ENCODE results near the gene TNIP1. TPM values are rescaled to one million over a fixed set of nuclear protein-coding genes. Genes with fewer than 3 reads are reported as not detected.

The TNIP1 gene
- total RNA-seq, 4 donors from 2014 or later = 191 to 352 (median 266) TPM

GRCh38 chr5:151058891-151059489 is 21.8 kb downstream of the TNIP1 start:
- H3K9me3 ChIP-seq = no peaks in the 10 kb centered on the region
- no peak for DNase-seq
- H3K36me3 ChIP-seq = peaks cover 0 to 93% (median 0%) of the 10 kb centered on the region in 3 donors
- H3K4me3 ChIP-seq = no peak overlapping the region
- H3K27ac ChIP-seq = peak overlapping the region in 3 of 4 donors; percentile 8 to 73 (median 10)
- no peak for TF ChIP-seq CTCF (IDR thresholded peaks at IDR 0.05)
- H3K4me1 ChIP-seq = peaks cover 10 to 54% (median 14%) of the 10 kb centered on the region in 4 donors
- H3K27me3 ChIP-seq = no peaks in the 10 kb centered on the region

GRCh38 chr5:151058301-151058700 is 22.5 kb downstream of the TNIP1 start:
- H3K36me3 ChIP-seq = peaks cover 0 to 97% (median 0%) of the 10 kb centered on the region in 3 donors

GRCh38 chr5:151056379-151057325 is 24.2 kb downstream of the TNIP1 start:
- no peaks in the 10 kb centered on the region for H3K9me3 ChIP-seq
- peaks cover 5 to 48% (median 15%) of the 10 kb centered on the region in 4 donors for H3K4me1 ChIP-seq
- H3K4me3 ChIP-seq = no peak overlapping the region
- H3K36me3 ChIP-seq = peaks cover 0 to 96% (median 0%) of the 10 kb centered on the region in 3 donors
- peak in 1 of 3 donors; percentile 47 for DNase-seq
- H3K27ac ChIP-seq = peak overlapping the region in 2 of 4 donors; percentile 82 to 88
- H3K27me3 ChIP-seq = no peaks in the 10 kb centered on the region
- TF ChIP-seq POLR2A (IDR thresholded peaks at IDR 0.05) (no peak), CTCF (IDR thresholded peaks at IDR 0.05) (no peak)

More at GRCh38 chr5:151058301-151058700, 22.5 kb downstream of the TNIP1 start:
- Histone ChIP-seq H3K27ac (peak overlapping the region in 2 of 4 donors; percentile 10 to 73), H3K4me1 (peaks cover 7 to 52% (median 12%) of the 10 kb centered on the region in 4 donors), H3K9me3 (no peaks in the 10 kb centered on the region), H3K4me3 (no peak overlapping the region), H3K27me3 (no peaks in the 10 kb centered on the region)
- no peak for DNase-seq
- peak in 1 of 6 experiments; percentile 8 for TF ChIP-seq CTCF (IDR thresholded peaks at IDR 0.05)
- no peak for TF ChIP-seq POLR2A (IDR thresholded peaks at IDR 0.05)

GRCh38 chr5:151055336-151055735 is 25.5 kb downstream of the TNIP1 start:
- H3K9me3 ChIP-seq = no peaks in the 10 kb centered on the region
- H3K27ac ChIP-seq = peak overlapping the region in 3 of 4 donors; percentile 64 to 88 (median 82)
- no peak overlapping the region for H3K4me3 ChIP-seq
- peak in 1 of 3 donors; percentile 66 for DNase-seq
- TF ChIP-seq POLR2A (IDR thresholded peaks at IDR 0.05) (no peak), CTCF (IDR thresholded peaks at IDR 0.05) (no peak)
- H3K27me3 ChIP-seq = no peaks in the 10 kb centered on the region
- peaks cover 0 to 96% (median 6%) of the 10 kb centered on the region in 3 donors for H3K36me3 ChIP-seq
- peaks cover 5 to 45% (median 11%) of the 10 kb centered on the region in 4 donors for H3K4me1 ChIP-seq

- Histone ChIP-seq H3K27ac (peak overlapping the region in 3 of 4 donors; percentile 65 to 88 (median 82)), H3K36me3 (peaks cover 0 to 96% (median 6%) of the 10 kb centered on the region in 3 donors), H3K4me3 (no peak overlapping the region), H3K27me3 (no peaks in the 10 kb centered on the region), H3K4me1 (peaks cover 0 to 39% (median 10%) of the 10 kb centered on the region in 4 donors), H3K9me3 (no peaks in the 10 kb centered on the region)
- DNase-seq = peak in 2 of 3 donors; percentile 80 to 84
- TF ChIP-seq POLR2A (IDR thresholded peaks at IDR 0.05) (peak in 1 of 2 donors; percentile 21), CTCF (IDR thresholded peaks at IDR 0.05) (peak in 2 of 6 experiments; percentile 31 to 42)
Measured at GRCh38 chr5:151054709-151055108, 26.1 kb downstream of the TNIP1 start.
